Limb (tissue), 2 donors: Measurements from ENCODE around the gene PROX1.
"Not testable (repeated sequence)": the region's sequence is repeated elsewhere in the genome, so short reads cannot be mapped to it uniquely, and the experiment has no call there.

Source experiments
- DNase-seq, 2 donors: peaks; one replicate each; pipeline ENCODE4 v3.0.0-alpha.2; 2016; ENCODE audit errors: extremely low spot score in 2 of 2

Gene PROX1

DNA sequence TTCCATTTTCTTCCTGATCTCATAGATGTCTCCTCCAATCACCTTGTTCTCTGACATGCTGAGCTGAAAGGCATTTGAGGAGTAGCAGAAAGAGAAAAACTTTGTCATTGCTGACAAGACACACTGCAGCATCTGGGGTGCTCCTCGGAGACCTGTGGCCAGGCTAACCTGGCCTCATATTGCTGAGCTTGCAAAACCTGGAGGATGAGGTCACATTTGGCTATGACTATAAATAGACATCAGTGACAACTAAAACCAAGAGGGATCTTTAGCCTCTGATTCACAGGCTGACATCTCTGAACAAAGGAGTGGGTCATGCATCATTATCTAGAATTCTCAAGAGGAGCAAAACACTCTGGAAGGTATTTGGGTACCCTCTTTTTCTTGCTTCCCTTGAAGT lies 83.7 kb downstream of the PROX1 start:
- no peak for DNase-seq

DNA sequence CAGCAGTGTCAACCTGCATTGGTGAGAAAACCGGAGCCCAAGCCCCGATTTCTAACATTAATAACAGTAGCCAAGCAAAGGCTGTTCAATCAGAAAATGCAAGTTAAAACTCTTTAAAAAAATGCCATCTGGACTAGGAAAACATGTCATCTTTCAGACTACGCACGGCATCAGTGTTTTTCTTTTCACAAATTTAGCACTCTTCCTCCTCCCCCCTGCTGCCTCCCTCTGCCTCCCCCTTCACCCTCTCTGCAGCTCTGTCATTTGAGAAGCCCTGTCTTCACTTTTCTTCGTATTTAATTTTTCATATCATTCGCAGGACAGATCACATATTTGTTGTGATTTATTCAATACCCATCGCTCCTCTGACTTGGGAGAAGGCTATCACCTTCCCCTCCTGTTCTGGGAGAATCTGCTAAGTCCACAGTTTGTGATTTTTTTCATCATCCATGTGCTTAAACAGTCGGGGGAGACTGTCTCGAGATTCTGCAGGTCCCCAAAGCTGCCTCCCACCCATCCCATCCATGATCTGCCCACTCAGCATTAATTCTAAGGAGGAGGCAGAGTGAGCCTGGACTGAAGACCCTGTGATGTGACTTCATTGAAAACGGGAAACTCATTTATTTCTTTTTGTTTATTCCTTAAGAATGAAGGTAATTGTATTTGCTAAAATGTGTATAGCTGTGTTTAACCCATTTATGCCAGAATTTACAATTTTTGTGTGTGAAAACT lies 84.8 kb downstream of the PROX1 start:
- no peak for DNase-seq

DNA sequence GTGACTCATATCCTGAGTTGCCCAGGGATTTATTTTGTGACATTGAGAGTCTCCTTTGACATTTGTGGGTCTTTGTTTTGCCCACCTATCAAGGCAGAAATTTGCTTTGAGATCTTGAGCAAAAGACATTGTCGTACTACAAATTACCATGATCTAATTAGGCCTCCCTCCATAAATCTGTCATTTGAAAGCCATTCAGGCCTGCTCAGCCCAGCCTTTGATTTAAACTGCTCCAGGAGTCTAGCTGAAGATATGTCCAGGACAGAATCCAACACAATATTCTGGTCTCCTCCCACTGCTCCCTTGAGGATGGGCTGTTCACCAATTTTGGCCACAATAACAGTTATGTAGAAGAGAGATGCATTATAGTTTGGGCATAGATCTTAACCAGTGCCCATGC lies 86.7 kb downstream of the PROX1 start:
- DNase-seq, result no peak

DNA sequence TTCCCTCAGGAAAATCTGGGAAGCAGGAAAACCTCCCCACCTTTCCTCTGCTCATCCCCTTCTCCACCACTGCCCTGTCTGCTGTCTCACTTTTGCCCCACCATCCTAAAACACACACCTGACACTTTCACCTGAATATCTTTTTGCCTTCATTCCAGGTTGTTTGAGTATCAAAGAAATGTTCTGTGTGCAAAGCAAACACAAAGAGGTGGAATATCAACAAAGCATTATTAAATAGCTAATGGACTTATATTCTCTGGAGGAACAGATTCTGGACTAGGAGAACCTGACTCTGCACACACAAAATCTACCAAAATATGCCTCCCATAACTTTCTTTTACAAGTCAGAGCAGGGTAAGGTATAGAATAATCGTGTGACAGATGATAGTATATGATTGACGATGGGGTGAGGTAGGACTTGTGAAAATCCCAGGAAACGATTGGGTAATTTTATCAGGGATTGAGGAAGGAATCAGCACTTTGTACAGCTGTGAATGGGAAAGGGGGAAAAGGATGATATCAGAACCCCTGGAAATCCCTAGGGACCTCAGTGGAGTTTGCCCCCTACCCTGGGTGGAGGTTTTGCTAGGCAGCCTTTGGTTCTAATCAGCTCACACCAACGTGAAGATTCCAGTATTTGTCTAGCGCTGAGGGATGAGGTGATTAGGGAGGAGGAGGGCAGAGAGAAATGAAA lies 87.7 kb downstream of the PROX1 start:
- DNase-seq, result no peak

DNA sequence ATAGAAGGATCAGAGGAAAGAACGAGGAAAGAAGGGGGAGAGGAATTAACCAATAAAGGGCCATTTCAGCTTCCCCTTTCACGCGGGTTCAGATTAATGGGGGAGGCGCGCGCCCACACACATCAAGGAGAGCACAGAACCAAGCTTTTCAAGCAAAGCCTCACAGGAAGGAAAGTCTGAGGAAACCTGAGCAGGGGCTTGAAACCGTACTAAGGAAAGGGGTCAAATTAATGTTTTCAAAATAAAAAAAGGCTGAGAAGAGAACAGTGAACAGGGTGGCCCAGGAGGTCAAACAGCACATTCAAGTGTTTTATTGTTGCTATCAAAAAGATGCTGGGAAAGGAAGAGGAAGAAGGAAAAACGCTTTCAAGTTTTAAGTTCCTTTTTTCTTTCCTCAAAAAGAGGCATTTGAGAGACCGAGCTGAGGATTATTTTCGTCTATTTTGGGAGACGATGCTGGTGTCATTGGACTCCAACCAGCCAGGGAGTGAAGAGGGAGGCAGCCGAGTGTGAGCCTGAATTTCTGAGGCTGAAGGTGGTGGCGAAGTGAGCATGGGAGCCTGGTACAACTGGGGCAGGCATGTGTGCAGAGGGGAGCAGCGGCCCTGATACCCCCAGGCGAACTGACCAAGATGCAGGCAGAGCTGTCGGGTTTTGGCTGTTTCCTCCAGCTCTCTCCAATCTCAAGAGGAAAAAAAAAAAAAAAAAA lies 88.4 kb downstream of the PROX1 start:
- DNase-seq, result no peak

DNA sequence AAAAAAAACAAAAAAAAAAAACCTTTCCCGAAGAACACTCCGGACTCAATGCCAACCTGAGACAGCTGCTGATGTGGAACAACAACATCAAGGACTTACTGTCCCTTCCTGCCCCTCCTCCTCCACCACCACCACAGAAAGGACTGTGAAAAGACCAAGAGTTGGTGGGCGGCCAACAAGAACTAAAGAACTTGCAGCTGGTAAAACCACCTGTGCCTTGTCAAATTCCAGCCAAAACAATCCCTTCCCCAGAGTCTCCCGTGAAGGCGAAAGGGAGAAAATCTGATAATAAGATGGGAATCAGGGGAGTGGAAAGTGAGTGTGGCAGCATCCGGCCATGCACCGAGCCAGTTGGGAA lies 88.9 kb downstream of the PROX1 start:
- peak in 1 of 2 donors; percentile 38 for DNase-seq

DNA sequence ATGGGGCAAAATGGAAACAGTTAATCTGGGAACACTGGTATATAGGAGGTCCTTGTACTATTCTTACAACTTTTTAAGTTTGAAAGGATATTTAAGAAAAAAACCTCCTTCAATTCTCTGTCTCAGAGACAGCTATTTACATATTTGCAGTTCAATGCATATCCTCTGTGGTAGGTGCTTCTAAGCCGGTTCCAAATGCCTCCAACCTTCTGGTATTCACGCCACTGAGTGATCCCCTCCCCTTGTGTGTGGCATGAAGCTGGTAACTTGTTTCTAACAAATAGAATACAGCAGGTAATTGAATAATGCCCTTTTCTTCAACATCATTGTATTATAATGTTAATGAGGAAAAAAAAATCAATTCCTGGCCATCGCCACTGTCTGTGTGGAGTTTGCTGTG lies 91.2 kb downstream of the PROX1 start:
- DNase-seq, result no peak

DNA sequence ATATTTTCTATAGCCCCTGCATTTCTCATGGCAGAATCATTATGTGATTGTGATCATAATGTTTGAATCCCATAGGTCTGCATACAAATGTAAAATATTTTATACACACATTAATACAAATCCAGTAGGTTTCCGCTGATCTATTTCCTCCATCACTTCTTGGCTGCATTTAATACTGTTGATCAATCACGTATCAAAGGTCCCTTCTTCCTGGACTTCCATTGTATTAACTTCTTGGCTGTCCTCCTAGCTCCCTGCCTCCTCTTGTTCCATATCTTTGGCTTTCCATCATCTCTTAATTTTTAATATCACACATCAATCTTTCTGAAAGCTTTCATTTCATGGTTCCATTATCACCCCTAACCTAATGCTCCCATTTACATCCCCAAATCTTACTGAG lies 97.6 kb downstream of the PROX1 start:
- no peak for DNase-seq

DNA sequence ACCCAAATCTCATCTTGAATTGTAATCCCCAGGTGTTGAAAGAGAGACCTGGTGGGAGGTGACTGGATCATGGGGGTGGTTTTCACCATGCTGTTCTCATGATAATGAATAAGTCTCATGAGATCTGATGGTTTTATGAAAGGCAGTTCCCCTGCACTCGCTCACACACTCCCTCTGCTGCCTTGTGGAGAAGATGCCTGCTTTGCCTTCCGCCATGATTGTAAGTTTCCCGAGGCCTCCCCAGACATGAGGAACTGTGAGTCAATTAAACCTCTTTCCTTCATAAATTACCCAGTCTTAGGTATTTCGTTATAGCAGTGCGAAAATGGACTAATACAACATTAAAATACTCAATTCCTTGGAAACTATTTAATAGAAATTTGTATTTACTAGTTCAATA lies 99.2 kb downstream of the PROX1 start:
- no peak for DNase-seq

DNA sequence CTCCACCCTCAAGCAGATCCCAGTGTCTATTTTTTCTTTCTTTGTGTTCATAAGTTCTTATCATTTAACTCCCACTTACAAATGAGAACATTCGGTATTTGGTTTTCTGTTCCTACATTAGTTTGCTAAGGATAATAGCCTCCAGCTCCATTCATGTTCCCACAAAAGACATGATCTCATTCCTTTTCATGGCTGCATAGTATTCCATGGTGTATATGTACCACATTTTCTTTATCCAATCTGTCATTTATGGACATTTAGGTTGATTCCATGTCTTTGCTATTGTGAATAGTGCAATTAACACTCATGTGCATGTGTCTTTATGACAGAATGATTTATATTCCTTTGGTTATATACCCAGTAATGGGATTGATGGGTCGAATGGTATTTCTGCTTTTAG lies 101.2 kb downstream of the PROX1 start:
- DNase-seq, result not testable (repeated sequence)
